KG1 (cell line): ENCODE data around the gene BCORL1.

Experiments
- DNase-seq: peaks from one replicate; lab custom pipeline; 2025; lab: John Stamatoyannopoulos, UW

The BCORL1 gene, protein sequence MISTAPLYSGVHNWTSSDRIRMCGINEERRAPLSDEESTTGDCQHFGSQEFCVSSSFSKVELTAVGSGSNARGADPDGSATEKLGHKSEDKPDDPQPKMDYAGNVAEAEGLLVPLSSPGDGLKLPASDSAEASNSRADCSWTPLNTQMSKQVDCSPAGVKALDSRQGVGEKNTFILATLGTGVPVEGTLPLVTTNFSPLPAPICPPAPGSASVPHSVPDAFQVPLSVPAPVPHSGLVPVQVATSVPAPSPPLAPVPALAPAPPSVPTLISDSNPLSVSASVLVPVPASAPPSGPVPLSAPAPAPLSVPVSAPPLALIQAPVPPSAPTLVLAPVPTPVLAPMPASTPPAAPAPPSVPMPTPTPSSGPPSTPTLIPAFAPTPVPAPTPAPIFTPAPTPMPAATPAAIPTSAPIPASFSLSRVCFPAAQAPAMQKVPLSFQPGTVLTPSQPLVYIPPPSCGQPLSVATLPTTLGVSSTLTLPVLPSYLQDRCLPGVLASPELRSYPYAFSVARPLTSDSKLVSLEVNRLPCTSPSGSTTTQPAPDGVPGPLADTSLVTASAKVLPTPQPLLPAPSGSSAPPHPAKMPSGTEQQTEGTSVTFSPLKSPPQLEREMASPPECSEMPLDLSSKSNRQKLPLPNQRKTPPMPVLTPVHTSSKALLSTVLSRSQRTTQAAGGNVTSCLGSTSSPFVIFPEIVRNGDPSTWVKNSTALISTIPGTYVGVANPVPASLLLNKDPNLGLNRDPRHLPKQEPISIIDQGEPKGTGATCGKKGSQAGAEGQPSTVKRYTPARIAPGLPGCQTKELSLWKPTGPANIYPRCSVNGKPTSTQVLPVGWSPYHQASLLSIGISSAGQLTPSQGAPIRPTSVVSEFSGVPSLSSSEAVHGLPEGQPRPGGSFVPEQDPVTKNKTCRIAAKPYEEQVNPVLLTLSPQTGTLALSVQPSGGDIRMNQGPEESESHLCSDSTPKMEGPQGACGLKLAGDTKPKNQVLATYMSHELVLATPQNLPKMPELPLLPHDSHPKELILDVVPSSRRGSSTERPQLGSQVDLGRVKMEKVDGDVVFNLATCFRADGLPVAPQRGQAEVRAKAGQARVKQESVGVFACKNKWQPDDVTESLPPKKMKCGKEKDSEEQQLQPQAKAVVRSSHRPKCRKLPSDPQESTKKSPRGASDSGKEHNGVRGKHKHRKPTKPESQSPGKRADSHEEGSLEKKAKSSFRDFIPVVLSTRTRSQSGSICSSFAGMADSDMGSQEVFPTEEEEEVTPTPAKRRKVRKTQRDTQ (N-terminal part only)

DNA sequence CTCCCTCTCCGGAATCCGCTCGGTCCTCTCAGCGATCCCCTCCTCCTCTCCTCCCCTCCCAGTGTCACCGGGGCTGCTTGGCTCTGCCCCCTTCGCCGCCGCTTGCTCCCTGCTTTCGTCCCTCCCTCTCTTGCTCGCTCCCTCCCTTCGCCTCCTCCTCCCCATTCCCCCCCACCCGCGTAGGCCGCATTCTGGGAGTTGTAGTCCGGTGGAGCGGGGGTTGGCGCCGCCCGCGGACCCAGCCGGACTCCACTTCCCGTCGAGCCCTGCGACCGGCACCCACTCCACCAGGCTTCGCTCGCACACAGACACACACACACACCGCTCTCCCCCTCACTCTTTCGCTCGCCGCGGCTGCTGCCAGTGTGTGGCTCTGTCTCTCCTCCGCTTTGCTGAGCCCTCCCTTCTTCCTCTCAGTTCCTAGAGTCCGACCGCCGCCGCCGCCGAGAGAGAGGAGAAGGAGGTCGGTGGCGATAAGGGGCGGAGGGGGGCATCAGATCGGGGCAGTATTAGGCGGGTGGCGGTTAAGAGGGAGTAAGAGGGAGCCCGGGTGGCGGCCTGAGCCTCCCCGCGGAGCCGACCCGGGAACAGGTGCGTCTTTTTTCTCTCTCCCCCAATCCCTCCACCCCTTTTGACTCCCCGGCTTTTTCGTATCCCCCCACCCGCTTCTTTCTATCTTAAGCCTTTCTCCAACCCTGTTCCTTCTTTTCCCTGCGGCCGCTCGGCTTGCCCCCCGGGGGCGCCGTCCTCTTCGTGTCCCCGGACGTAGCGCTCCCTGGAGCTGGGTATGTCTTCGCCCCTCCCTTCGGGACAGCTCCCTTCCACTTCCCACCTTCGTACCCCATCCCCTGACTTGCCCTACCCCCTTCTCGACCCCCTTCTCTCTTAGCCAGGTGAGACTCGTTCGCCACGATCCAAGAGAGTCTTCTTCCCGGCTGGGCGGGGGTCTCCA lies at the start of gene BCORL1:
Gene BCORL1, plus strand, starts transcription at position 336 of the 952 bp plus-strand sequence. CDS start 22,597 bp downstream, outside the sequence.
- DNase-seq = peak; percentile 10

DNA sequence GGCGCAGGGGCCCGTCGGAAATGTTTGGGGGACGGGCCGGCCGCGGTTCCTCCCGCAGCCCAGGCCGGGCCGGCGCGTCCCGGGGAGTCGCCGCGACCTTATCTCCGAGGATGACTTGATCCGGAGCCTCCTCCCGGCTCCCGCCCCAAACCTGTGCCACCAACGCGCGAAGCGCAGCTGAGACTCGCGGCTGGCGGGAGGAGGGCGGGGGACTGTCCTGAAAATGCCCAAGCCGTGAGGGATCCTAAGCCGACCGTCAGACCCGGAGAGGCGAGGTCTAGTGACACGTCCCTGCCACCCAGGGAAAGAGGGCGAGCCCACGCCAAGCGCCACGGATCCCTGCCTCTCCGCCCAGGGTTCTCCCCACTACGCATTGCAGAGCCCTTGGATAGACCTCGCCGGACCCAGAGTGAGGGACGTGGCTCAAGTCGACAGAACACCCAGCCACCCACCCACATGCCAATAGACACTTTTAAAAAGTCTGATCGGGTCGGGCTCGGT lies 49.6 kb upstream of the BCORL1 start:
- no peak for DNase-seq

DNA sequence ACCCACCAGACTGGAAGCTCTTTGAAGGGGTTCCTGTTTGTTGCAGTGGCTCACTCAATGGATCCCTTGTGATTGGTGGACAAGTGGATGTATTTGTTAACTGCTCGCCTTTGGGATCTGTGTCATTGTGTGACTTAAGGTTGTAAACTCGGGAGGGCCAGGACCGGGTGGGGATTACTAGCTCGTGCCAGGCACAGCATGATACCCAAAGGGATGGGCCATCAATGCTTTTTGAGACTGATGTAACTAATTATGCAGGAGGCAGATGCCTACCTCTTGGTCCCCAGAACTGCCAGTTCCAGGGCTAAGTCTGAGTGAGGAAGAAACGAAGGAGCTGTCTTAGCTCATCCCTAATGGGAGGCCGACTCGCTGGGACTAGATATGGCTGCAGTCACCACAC lies 48.7 kb upstream of the BCORL1 start:
- DNase-seq = no peak

DNA sequence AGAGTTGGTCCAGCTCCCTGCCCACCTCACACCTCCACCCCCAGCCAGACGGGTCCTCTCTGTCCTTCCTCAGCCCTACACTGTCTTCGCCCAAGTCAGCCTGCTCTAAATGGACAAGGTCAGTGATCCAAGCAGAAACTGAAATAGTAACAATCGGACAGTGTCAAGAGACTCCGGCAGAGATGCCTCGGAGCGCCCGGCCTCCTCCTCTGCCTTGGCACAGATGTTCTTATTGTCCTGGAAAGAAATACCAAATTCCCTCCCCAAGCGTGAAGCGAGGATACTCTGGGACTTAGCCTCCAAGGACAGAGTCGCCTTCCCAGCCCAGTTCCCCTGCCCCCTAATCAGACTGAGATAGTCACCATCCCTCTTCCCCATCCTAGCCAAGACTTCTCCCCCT lies 48.0 kb upstream of the BCORL1 start:
- no peak for DNase-seq

DNA sequence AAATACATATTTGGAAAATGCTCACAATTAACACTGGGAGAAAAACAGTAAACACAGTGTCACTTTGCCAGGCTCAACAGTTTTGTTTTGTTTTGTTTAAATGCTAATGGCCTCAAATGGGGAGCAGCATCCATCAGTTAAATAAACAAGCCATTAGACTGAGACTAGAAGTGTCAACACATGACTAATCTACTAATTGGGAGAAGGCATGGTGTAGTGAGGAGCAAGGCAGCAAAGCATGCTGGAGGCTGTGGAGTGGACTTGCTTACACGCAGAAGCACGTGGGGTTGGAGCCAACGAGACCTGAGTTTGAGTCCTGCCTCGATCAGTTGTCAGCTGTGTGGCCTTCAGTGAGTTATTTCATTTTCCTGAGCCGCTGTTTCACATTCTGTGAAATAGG lies 47.5 kb upstream of the BCORL1 start:
- no peak for DNase-seq

DNA sequence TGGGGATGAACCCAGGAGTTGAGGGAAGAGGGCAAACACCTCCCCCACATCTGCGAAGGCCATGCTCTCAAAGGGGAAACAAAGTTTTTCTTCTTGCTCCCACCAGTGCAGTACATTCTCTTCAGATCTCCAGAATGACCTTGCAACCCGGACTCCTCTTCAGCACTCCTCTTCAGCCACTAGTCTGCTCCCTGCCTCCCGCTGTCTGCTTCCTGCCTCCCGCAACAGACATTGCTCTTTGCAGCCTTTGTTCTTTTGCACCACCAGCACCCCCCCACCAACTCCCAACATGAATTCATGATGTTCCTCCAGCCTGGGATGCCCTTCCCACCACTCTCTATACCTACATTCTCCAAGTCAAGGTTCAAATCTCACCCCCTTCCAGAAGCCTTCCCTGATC lies 44.4 kb upstream of the BCORL1 start:
- no peak for DNase-seq

DNA sequence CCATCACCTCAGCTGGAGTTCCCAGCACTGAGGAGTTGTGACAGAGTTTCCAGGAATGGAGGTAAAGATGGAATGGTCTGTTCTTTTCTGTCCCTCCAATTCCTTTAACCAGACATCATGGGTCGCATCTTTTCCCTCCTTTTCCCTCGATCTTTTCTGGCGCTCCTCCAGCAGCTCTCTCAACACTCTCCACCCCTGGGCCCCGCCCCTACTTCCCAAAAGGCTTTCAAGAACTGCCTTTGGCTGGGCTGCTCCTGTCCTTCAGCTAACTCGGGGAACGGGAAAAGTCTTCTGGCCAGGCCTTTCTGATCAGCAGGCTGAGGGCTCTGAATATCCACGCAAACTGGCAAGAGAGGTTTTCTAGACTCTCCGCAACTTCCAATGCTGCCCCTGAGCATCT lies 42.4 kb upstream of the BCORL1 start:
- no peak for DNase-seq

DNA sequence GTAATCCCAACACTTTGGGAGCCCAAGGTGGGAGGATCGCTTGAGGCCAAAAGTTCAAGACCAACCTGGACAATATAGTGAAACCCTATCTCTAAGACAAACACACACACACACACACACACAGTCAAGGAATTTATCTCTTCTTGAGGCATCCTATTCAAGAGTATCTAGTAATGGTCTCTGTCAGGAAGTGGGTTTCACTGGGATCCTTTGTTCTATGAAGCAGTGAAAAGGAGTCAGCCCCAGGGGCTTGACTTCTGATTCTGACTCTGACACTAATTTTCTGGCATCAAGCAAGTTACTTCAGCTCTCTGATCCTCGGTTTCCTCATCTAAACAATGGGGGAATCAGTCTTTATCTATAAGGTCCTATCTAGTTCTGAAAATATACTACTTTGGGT lies 41.7 kb upstream of the BCORL1 start:
- no peak for DNase-seq

DNA sequence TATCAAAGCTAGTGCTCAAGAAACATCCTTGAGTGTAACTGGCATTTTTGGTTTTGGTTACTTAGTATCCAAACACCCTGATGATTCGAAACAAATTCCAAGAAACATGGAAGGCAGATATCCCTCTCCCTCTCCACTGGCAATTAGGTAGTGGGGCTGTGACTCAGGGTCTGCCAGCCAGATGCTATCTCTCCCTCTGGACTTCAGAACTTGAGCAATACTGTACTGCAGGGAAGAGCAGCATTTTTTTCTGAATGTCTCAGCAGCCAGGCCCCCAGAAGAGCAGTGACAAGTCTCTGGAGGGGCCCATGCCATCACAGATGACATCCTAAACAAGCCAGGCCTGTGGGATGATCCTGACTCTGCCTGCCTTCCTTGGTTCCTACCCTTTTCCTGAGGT lies 37.3 kb upstream of the BCORL1 start:
- DNase-seq = no peak

DNA sequence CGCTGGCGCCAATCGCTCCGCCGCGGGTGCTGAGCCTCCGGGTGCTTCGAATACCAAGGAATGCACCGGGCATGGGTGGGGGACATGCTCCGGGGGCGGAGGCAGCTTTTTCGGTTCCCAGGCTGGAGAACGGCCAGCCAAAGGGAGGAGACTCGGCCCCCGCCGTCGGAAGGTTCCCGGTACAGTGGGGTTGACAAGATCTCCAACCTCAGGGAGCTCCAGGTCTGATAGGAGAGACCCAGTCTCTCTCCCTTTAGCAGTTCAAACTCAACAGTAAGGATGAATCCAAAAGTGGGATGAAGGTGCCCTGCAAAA lies 29.1 kb upstream of the BCORL1 start:
- DNase-seq = no peak

DNA sequence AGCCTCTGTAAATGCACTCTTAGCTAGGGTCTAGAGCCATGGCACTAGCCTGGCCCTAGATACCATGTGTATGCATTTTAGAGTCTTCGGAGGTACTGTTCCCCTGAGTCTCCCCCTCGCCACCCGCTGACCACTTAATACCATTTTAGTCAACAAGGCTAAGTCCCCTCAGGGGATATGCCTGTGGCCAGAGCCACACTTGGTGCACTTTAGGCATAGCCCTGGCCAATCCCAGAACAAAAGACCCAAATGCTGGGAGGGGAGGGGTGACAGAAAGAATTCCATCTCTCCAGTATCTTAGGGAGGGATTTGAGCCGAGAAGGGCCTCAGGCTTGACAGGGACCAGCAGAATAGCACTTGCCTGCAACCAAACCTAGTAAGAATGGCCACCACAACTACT lies 28.6 kb upstream of the BCORL1 start:
- DNase-seq = no peak

DNA sequence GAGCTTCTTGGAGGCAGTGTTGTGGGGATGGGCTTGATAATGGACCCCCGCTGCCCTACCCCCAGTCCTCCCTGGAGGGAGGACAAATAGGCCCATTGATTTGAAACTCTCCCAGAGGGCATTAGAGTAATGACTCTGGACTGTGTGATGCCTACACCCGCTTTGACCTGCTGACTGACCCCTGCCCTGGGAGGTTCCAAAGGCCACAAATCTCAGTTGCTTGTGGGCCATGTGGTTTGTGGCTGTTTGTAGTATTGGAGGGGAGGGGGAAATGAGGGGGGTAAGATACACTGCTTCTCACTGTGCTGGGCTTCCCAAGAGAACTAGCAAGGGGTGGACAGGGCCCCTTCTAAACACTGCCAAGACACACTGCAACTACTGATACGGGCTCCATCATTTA lies 27.6 kb upstream of the BCORL1 start:
- no peak for DNase-seq

DNA sequence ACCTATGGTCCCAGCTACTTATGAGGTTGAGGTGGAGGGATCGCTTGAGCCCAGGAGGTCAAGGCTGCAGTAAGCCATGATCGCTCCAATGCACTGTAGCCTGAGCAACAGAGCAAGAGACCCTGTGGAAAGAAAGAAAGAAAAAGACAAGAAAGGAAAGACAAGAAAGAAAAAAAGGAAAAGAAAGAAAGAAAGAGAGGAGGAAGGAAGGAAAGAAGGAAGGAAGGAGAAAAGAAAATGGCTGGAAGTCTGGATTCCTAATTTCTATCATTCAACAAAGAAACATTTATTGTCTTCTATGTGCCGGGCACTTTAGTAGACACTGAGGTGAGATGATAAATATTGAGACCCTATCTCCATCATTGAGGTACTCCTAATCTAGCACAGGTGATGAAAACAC lies 26.8 kb upstream of the BCORL1 start:
- no peak for DNase-seq

DNA sequence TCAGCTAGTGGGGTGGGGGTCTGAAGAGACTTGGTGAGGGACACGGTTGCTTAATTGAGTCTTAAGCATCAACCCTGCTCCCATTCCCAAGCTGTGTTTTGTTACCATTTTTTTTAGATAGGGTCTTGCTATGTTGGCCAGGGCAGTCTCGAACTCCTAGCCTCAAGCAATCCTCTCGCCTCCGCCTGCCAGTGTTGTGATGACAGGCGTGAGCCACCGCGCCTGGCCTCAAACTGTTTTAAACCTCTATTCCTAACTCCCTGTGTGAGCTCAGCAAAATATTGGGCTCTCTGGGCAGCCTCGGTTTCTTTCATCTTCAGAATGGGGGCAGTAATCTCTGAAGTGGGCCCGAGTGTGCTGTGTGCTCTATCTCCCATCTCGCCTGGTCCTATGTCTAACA lies 26.3 kb upstream of the BCORL1 start:
- no peak for DNase-seq

DNA sequence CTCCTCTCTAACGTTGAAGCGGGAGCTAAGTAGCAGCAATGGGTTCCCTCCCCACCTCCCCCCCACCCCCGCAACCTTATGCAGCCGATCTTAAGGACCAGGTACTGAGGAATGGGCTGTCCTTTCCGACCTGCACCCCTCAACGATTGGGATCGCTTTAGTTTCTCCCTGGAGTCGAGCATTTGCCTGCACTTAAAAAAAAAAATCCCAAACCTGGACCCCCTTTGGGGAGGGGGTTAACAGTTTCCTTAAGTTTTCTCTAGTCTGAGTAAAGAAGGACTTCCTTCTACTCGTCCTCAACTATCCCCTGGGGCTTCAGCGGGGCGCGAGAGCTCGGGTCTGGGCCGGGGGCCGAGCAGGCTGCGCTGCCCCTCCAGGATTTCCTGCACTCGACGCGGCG lies 25.7 kb upstream of the BCORL1 start:
- DNase-seq = no peak

DNA sequence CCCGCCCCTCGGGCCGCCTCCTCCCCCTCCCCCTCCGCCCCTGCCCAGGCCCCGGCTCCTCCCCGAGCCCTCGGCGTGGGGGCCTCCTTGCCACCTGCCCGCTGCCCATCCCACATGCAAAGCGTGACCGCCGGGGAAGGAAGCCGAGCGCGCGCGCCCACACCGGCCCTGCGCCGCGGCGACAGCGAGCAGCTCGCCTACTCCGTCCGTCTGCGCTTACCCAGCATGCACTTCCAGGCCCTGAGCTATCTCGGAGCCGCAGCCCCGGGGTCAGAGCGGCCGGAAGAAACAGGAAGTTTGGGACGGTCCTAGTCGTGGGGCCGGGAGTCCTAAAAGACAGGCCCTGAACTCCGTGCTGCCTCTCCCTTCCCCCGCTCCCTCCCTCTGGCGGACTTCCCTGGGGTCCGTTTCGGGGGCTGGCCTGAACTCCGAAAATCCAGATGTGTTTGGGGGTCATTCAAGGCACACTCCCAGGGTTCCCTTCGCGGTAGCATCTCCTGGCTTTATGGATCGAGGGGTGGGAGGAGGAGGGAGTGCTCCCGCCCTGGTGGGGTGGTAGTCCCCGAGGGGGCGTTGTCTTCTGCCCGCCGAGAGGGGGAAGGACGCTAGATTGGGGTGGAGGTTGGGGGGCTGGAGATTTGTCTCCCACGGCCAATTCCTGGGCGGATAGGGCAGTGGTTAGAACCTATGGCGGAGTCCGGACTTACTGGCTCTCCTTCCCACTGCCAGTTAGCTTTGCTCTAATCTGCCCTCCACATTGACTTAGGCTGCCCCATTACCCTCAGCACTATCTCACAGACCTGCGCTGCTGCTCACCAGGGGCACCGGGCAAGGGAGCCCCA lies 25.0 kb upstream of the BCORL1 start:
- DNase-seq = peak; percentile 2

DNA sequence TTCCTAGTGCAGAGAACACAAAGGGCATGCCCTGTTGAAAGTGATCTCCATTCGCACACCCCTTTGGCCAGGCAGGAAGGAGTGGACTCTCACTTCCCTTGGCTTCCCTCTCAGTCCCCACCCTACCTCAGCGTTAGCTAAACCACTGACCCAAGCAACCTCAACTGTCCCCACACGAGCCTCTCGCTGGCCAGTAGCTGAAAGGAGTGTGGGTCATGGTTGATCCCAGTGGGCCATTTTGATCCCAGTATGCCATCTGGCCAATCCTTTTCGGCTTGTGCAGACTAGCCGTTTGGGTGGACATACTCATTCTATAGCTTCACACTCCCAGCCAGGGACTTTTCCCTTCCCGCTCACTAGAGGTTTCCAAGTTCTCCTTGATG lies 24.4 kb upstream of the BCORL1 start:
- no peak for DNase-seq

DNA sequence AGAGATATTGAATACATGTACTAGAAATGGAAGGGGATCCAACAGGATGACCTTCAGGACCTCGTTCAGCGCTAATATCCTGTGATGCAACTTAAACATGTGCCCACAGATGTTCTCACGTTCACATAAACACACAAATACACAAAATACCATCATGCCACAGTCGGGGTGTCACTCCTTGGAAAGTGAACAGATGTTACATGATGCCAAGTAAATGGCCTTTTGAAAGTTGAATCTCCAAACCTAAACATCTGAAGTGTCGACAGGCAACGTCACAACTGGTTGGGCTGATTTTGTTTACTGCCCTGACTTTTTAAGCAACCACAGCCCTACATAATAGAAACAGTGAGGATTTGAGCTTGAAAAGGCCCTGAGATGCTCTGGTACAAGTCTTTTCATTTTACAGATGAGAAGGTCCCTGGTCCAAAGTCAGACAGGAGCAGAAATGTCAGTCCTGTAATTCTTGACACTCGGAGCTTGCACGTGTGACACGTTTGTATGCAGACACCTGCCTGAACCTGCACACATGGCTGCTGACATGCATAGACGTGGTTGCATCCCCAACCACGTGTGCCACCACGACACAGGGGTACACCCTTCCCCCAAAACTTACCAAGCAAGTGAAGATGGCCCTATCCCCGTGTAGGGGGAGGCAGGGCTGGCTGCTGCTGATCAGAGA lies 23.5 kb upstream of the BCORL1 start:
- DNase-seq = no peak

DNA sequence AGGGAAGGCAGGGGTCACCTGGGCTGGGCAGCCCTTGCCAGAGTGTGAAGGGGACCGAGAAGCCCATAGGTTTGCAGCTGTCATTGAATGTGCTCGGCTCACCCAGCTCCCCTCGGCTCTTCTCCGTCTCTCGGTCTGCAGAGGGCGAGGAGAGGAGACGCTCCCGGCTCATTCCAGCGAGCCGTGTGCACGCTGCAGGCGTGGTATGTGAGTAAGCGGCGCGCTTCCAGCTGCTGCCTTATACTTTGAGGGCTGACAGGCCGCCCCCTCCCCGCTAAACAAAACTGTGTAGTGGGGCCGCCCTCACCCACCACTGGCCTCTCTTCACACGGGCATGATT lies 23.0 kb upstream of the BCORL1 start:
- DNase-seq = no peak
